GM19023 (cell line): ENCODE measurements around the gene BCDIN3D.
"Not testable (repeated sequence)": the region's sequence is repeated elsewhere in the genome, so short reads cannot be mapped to it uniquely, and the experiment has no call there.

Experiments used
- ATAC-seq: cut with Tn5 transposase; IDR thresholded peaks from one replicate; pipeline ENCODE4 v1.9.1; 2021; ENCODE audit warnings: mild to moderate bottlenecking, moderate library complexity; ENCODE audit not compliant: unreplicated experiment

BCDIN3D gene, protein sequence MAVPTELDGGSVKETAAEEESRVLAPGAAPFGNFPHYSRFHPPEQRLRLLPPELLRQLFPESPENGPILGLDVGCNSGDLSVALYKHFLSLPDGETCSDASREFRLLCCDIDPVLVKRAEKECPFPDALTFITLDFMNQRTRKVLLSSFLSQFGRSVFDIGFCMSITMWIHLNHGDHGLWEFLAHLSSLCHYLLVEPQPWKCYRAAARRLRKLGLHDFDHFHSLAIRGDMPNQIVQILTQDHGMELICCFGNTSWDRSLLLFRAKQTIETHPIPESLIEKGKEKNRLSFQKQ

GRCh38 chr12:49842519-49843352, at the start of gene BCDIN3D:
Gene BCDIN3D (minus strand): TSS chr12:49843106. CDS start chr12:49843087, 19 bp downstream.
- ATAC-seq = peak; percentile 87

GRCh38 chr12:49892084-49892731, 49.3 kb upstream of the BCDIN3D start:
- ATAC-seq = no peak

DNA sequence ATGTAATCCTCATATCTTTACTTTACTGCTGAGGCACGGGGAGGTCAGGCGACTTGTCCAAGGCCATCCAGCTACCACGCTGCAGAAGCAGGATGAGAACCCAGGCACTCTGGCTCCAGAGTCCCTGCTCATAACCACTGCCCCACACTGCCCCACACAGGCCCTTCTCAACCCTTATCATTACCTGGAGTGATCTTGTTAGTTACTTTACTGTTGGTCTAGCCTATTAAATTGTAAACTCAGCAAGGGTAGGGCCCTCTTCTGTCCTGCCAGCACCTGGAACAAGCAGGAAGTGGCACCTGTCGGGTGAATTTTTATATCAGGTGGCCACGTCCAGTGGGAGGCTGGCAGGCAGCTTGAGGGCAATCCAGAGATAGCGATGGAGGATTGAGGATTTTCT, 48.6 kb upstream of the BCDIN3D start:
- no peak for ATAC-seq

GRCh38 chr12:49891012-49891411, 48.1 kb upstream of the BCDIN3D start:
- ATAC-seq = no peak

- ATAC-seq = no peak
Observed at GRCh38 chr12:49890096-49890461, 47.2 kb upstream of the BCDIN3D start.

DNA sequence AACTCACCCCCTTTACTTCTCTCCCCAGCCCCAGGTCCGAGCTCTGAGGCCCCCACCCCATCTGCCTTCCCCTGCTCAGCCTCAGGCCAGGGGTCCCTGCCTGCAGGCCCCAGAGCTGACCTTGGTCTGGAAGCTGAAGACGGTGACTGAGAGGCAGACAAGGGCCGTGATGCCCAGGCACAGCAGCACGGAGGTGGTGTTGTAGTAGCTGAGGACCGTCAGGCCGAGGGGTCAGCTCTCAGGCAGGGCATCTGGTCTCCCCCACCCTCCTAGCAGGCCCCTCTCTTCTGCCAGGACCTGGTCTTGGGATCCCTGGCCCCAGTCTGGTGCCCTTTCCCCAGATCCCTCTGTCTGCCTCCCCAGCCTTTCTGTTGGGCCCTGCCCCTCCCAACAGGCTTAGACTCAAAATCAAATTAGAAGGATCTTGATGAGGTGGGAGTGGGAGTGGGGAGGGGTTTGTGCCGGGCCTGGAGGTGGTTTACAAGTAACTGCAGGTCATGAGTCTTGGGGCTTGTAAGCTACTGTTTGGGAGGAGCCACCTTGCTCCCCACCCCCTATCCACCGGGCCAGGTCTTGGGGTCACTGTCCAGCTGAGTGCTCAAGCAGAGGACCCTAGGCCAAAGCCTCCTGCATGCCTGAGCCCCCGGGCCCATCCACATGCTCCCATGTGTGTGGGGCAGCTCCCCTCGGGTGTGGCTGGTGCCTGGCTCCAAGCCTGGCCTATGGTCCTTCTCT, 46.6 kb upstream of the BCDIN3D start:
- no peak for ATAC-seq

GRCh38 chr12:49888461-49889151, 45.7 kb upstream of the BCDIN3D start:
- no peak for ATAC-seq

GRCh38 chr12:49887536-49888401, 44.9 kb upstream of the BCDIN3D start:
- ATAC-seq = no peak

- no peak for ATAC-seq
Observed at GRCh38 chr12:49887091-49887490, 44.2 kb upstream of the BCDIN3D start.

- ATAC-seq = no peak
Observed at GRCh38 chr12:49885663-49886461, 43.0 kb upstream of the BCDIN3D start.

DNA sequence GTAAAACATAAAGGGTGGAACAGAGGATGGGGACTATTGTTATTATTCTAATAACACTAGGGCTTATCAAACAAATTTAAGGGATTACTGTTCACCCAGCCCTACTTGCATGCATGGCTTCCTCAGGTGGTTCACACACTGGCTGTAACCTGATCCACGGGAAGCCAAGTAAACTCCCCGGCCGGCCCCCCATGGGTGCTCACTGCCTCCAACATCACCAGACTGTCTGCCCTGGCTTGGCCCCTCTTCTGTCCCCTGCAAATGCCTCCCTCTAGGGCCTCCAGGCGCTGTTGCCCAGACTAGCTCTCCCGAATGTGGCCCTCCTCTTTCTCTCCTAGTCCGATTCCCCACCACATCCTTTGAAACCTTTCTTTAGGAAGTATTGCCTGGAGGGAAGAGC, 42.2 kb upstream of the BCDIN3D start:
- ATAC-seq = no peak

DNA sequence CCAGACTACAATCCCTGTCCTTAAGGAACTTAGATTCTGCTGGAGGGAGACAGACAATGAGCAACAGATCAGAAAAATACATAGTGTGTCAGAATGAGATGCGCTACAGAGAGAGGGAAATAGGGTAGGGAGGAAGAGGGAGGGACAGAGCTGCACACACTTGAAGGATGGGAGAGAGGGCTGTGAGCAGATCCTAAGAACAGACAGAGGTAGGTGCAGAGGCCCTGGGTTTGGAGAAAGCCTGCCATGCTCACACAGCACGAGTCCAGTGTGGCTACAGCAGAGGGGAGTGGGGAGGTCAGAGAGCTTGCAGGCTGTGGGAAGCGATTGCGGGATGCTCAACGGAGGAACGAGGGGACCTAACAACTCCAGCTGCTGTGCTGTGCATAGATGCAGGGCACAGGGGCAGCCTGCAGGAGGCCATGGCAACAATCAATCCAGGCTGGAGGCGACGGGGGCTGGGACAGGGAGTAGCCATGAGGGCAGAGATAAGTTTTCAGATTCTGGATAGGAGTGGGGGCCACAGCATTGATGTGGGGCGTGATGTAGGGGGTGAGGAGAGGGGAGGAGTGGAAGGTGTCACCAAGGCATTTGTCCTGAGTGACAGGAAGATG, 40.1 kb upstream of the BCDIN3D start:
- ATAC-seq = no peak

GRCh38 chr12:49882248-49882850, 39.4 kb upstream of the BCDIN3D start:
- no peak for ATAC-seq

- no peak for ATAC-seq
Observed at GRCh38 chr12:49881415-49882247, 38.7 kb upstream of the BCDIN3D start.

DNA sequence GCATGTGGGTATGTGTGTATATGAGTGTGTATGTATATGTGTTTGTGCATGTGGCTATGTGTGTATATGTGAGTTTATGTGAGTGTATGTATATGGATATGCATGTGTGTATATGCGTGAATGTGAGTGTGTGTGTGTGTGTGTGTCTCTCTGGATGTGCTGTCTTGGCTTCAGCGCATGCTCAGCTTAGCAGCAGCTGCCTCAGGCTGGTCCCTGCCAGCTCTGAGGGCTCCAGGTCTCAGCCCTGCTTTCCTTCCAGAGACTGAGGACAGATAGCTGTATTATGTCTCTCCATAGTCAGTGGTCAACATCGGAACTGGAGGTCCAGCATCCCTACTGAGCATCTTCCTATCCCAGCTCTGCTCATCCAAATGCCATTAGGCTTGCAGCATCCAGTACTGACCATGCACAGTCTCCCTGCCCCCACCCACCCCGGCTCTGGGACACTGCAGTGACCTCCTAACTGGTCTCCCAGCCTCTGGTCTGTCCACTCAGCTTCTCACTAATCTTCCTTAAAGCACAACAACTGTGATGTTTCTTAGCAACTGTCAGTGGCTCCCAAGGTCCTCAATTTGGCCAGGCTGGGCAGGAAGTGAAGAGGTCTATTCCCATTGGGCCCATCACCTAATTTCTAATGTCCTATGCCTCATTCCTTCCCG, 38.0 kb upstream of the BCDIN3D start:
- ATAC-seq = no peak

DNA sequence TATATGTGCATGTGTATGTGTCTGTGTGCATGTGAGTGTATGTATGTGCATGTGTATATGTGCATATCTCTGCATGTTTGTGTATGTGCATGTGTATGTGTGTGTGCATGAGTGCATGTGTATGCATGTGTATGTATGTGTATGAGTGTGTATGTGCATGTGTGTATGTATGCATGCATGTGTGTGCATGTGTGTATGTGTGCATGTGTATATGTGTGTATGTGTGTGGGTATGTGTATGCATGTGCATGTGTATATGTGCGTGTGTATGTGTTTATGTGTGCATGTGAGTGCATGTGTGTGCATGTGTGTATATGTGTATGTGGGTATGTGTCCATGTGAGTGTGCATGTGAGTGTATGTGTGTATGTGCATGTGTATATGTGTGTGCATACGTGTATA, 36.2 kb upstream of the BCDIN3D start:
- not testable (repeated sequence) for ATAC-seq

GRCh38 chr12:49878021-49878420, 35.1 kb upstream of the BCDIN3D start:
- ATAC-seq = no peak
